GM21619 (cell line): ENCODE data around the gene GTF3C4.

Experiments
- ATAC-seq: cut with Tn5 transposase; IDR thresholded peaks from one replicate; pipeline ENCODE4 v1.9.1; 2021; ENCODE audit not compliant: unreplicated experiment

The GTF3C4 gene

DNA sequence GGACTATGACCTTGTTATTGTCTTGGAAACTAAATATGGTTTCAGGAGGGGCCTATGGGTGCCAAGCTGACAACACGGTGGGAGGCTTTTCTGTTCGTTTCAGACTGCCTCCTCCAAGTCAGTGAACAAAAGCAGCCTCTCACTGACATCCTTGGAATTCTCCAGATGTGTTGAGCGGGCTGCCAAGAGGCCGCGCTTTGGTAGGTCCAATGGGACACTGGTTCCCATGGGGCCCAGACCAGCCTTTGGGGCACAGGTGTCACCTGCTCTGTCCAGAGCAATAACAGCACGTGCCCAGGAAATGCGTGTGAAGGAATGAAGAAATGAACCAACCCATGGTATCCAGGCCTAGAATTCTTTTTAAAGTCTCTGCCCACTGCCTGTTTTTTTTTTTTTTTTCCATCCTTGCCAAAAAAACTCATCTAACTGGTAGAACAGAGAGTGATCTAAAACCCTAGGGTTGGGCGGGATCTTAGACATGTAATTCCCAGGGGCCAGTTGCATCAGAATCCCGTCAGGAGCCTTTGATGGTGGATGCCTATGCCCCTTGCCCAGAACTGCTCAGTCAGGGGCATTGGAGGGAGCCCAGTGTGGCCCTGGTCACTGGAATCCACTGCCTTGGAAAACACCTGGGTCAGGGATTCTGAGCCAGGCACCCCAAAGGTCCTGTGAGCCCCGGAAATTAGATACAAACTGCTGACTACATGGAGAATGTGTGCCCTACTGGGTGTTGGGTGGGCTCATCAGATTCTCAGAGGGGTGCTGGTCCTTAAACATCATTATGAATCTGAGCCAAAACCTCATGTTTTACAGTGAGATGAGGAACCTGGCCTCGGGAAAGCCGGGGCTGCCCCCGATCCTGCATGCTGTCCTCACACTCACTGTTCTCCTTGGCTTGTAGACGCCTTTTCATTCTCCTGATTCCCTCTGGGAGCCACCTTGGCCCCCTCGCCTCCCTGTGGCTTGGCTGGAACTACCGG, 60.1 kb downstream of the GTF3C4 start:
- no peak for ATAC-seq

DNA sequence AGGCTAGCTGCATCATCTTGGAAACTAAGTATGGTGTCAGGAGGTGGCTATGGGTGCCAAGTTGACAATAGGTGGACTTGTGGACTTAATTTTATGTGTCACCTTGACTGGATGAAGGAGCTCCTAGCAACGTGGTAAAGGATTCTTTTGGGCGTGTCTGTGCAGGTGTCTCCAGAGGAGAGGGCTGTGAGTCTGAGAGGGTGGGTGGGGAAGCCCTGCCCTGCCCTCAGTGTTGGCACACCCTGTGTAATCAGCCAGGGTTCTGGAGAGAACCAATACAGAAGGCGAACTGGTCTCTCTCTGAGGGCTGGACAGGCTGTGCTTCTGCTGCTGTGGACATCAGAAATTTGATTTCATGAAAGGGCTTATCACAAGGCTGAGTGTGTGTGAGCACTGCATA, 61.0 kb downstream of the GTF3C4 start:
- ATAC-seq, result no peak

DNA sequence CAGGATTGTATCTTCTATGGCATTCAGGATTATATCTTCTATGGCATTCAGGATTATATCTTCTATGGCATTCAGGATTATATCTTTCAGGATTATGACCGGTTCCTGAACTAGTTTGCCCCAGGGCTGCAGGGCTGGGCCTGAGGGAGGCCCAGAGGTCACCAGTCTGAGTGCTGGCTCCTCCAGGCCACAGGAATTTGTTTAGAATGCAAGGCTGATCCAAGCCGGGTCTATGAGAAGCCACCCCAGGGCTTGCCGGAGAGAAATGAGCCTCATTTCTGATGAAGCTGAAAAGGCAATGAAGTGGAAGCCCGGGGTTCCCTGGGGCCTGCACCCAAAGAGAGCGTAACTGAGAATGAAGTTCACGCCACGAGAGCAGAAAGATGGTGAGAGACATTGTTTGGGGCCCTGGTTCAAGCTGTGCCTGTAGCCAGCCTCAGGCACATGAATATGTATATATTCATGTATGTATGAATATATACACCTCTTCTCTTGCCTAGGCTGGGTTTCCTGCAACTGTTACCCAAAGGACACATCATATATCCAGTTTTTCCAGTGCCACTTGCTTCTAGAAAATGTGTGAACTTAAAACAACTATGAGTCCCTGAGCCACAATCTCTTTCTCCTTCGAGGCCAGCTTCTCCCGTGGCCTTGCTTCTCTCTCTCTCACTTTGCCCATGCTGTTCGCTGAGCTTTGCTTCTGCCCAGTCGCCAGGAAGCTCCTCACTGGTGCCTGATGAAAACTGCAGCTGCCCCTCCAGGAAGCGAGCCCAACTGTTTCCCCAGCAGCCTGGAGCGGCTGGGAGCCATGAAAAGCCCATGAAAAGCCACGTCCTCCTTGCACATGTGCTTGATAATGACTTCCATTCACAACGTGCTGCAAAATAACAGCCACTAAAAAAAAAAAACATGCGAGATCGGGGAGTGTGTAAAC, 62.3 kb downstream of the GTF3C4 start:
- no peak for ATAC-seq

DNA sequence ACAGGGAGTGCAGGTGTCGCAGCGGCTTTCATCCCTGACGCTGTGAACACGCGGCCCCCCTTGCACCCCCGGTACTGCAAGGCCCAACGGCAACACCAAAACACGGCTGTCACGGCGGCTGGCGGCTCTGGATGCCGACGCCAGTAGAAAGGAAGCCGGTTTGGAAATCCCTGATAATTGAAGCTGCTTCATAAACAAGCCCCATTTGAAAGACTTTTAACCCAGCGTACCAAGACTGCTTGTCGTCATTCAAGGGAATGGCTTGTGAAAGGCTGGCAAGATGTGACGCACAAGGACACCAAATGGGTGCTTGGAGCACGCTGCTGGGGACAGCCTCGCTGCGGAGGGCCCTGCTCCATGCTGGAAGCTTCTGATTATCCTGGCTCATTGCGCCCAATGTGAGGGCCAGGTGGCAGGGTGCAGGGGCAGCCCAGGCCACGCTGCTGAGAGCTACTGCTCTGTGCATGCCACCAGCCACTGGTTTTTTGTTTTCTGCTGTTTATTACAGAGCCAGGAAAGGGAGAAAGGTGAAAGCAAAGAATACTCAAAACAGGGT, 63.1 kb downstream of the GTF3C4 start:
- no peak for ATAC-seq

DNA sequence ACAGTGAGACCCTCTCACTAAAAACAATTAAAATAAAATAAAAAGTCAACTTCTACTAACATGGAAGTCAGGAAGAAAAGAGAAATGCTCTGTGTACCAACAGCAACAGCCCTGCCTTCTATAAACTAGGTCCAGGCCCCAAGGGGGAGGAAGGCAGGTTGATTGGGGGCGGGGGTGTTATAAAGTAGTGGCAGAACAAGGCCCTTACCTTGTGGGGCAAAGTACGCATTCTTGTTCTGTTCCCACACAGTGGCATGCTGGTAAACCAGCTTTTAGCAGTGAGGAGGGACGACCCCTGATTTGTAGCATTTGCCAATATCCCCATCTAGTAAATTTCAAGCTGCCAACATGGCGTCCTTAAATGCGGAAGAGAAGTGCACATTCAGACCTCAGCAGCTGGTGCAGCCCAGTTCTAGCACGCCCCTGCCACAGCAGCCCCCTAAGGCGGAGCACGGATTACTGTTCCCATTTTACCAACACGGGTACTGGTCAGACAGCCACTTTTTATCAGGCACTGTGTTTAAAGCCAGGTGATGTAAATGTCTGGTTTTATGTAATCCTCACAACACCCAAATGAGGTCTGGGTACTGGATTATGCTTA, 69.5 kb downstream of the GTF3C4 start:
- ATAC-seq, result no peak

DNA sequence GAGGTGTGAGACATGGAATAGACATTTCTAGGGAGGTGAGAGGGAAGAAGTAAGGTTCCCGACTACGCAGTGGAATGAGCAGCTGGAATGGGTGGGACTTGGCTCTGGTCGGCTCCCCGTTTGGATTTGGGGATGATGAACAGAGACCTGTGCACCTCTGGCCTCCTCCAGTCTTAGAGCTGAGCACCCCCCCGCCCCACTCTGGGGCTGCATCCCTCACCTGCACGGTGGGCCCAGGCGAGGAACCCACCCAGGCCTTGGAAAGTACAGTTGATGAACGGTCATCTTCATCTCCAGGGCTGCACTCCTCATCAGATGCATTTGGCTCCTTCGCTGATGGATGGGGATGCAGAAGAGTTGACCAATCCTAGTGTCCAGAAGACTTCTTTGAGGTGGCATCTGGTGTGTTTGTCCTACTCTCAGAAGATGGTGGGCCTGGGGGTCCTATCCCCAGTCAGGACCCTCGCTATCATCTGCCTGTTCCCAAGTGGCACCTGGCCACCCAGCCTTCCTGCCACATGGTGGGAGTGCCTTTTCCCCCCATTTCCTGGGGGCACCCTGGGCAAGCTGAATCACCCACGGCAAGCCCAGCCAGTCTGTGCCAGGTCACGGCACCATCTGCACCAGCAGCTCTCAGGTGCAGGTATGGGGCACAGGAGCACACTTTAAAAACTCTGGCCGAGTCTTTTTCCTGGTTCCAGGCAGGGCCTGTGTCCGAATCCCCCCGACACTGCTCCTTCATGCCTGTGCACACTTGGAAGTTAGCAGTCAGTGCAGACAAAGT, 70.5 kb downstream of the GTF3C4 start:
- no peak for ATAC-seq

DNA sequence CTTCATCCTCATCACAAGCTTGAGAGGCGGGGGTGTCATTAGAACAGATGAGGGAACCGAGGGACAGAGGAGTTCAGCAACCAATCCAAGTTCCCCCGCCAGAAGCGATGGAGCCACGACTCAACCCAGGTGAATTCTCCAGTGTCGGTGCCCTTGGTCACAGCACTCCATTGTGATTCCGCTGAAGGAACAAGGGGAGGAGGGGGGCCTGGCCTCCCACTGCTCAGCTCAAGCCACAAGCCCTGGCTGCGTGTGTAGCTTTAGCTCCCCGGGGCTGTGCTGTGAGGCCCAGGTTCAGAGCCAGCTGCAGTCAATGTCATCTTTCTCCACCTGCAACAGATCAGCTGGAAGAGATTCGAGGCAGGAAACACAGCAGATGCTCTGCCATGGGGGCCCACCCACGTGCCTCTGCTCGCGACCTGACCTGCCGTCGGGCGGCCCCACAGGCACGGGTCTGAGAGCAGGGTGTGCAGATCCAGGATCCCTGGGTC, 72.6 kb downstream of the GTF3C4 start:
- no peak for ATAC-seq

DNA sequence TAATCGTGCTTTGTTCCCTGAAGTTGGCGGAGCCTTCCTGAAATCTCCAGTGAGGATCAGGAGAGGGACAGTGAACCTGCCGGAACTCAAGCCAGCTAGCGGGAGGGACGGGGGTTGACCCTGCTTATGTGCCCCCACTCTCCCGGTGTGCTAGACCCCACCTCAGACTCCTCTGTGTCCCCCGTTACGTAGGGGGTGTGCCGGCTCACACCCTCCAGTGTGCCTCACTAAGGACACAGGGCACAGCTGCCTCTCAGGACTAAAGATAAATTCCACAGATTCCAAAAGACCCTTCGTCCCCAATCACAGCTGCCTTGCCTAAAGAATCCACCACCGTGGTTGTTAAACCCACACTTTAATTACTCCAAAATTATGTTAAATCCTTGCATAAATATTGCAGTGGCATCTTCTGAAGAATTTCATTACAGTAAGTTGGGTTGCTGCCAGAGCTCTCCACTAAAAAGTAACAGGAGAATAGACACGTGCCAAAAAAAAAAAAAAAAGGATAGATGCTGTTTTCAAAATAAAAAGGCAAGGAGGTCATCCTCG, 73.7 kb downstream of the GTF3C4 start:
- no peak for ATAC-seq
